ENCODE data around the gene SCD.

Gene SCD

GRCh38 chr10:100401631-100402328 lies 54.7 kb downstream of the SCD start:
- DNase-seq (ENCODE audit: low spot score) = no peak

GRCh38 chr10:100403734-100404133 lies 56.7 kb downstream of the SCD start:
- no peak for DNase-seq (ENCODE audit: low spot score)

DNA sequence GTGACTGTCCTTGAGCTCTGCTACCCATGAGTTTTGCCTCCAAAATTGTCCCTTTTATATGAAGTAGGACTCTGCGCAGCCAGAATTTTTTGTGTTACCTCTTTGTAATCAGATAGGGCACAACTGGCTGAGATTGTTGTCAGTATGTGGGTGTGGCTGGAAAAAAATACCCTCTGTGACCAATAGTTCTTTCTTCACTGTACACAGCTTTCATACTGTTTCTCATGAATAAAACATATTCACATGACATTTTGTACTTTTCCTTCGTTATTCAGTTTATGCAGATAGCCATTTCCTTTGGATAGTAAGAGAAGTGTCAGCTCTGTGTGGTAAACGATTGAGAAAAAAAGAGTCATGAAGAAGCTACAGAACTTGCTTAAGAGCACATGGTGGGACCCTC lies 66.1 kb downstream of the SCD start:
- no peak for DNase-seq (ENCODE audit: low spot score)

All from NAMALWA (cell line).